HG02938 (cell line): Measurements from ENCODE around the gene PPCDC.

Source experiments
- ATAC-seq: cut with Tn5 transposase; IDR thresholded peaks from one replicate; pipeline ENCODE4 v1.9.1; 2021; ENCODE audit warnings: mild to moderate bottlenecking, moderate library complexity; ENCODE audit not compliant: unreplicated experiment

Gene PPCDC

DNA sequence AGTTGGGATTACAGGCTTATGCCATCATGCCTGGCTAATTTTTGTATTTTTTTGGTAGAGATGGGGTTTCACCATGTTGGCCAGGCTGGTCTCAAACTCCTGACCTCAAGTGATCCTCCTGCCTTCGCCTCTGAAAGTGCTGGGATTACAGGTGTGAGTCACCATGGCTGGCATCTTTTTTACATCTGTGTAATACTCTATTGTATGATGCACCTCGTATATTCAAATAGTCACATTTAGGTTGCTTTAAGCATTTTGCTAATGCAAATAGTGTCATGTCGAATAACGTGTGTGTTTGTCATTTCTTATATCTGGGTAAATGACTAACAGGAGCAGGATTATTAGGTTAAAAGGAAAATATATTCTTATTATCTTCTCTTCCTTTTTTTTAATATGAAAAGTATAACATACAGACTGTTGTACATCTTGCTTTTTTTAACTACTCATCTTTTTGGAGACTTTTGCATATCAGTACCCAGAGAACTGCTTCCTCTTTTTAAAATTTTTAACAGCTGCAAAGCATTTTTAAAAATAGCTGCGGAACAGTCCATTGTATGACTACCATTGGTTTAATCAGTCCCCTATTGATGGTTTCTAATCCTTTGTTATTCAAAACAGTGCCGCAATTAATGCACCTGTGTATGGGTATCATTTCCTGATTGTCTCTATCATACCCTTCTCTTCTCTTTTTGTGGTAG, 14.6 kb upstream of the PPCDC start:
- ATAC-seq: peak; percentile 78

DNA sequence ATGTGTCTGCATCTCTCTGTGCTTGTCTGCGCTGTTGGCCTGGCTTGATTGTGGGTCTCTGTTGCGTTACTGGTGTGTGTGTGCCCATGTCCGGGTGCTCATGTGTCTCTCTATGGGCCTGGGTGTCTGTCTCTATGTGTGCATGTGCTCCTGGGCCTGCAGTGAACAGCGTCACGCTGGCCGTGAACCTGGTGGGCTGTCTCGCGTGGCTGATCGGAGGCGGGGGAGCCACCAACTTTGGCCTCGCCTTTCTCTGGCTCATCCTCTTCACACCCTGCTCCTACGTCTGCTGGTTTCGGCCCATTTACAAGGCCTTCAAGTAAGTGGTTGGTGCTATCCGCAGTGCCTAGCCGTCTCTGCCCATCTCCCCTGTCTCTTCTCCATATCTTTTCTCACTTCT, 7.0 kb upstream of the PPCDC start:
- no peak for ATAC-seq

DNA sequence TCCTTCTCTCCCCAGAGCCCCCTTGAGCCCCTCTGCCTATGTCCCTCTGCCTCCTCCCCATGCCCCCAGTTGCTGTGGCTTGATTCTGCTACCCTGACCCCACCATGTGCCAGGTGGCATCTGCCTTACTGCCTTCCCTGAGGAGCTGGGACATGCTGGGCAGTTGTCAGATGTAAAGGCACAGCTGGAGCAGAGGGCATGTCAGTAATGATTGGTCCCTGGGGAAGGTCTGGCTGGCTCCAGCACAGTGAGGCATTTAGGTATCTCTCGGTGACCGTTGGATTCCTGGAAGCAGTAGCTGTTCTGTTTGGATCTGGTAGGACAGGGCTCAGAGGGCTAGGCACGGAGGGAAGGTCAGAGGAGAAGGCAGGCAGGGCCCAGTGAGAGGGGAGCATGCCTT, 3.5 kb upstream of the PPCDC start:
- ATAC-seq: no peak

DNA sequence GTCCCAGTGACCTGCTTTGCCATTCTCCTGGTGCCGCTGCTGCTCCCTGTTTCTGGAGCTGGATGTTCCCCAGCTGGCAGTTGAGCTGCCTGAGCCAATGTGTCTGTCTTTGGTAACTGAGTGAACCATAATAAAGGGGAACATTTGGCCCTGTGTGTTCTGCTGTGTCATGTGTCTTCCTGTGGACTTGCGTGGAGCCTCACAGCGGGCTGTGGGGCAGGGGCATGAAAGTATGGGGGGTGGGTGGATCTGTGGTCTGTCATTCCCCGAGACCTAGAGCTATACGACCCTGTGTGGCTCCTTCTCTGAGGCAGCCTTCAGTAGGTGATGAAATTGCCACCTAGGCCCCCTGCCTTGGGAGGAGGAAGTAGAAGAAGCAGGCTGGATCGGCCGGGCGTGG, 2.0 kb upstream of the PPCDC start:
- ATAC-seq: no peak

DNA sequence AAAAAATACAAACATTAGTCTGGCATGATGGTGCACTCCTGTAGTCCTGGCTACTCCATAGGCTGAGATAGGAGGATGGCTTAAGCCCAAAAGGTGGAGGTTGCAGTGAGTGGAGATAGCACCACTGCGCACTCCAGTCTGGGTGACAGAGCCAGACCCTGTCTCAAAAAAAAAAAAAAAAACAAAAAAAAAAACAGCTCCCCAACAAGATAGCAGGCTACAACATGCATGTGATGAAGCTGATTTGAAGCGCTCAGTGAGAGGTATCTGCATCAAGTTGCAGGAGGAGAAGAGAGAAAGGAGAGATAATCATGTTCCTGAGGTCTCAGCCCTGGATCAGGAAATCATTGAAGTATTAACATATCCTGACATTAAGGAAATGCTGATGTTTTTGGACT, 608 bp upstream of the PPCDC start:
- no peak for ATAC-seq

DNA sequence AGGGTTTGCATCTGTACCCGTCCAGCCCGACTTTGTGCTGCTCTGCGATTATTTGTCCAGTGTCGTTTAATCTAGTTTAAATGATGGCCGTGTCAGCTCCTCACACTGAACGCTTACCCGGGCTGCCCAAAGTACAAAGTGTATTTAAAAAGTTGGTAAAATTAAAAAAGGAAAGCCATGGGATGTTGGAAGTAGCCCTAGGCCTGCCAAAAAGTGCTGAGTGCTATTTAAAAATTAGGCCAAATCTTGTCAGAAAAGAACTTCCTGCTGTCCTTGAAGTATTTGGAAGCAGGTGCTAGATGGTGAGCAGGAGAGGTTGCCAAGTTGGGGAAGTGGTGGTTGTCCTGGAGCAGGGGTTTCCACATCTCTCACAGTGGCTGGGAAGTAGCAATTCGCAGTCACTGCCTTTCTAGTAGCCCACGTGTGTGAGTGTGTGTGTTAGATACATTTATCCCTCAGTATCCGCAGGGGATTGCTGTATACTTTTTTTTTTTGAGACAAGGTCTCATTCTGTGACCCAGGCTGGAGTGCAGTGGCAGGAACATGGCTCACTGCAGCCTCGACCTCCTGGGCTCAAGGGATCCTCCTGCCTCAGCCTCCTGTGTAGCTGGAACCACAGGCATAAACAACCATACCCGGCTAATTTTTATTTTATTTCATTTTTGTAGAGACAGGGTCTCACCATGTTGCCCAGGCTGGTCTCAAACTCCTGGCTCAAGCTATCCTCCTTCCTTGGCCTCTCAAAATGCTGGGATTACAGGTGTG, 664 bp downstream of the PPCDC start:
- ATAC-seq: no peak

DNA sequence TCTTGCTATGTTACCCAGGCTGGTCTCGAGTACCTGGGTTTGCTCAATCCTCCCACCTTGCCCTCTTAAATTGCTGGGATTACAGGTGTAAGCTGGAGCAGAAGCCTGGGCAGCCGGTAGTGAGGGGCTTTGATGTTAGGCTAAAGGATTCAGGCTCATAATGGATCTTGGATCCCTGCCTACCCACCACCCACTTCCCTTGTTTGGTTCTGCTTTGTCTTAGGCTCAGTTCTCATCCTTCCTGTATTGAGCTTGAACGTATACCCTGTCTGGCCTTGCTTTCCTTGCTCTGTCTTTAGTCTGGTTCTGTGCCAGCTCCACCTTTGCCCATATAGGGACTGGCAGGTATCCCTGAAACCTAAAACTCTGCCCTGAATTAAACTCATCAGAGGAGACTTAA, 1.7 kb downstream of the PPCDC start:
- ATAC-seq: no peak

DNA sequence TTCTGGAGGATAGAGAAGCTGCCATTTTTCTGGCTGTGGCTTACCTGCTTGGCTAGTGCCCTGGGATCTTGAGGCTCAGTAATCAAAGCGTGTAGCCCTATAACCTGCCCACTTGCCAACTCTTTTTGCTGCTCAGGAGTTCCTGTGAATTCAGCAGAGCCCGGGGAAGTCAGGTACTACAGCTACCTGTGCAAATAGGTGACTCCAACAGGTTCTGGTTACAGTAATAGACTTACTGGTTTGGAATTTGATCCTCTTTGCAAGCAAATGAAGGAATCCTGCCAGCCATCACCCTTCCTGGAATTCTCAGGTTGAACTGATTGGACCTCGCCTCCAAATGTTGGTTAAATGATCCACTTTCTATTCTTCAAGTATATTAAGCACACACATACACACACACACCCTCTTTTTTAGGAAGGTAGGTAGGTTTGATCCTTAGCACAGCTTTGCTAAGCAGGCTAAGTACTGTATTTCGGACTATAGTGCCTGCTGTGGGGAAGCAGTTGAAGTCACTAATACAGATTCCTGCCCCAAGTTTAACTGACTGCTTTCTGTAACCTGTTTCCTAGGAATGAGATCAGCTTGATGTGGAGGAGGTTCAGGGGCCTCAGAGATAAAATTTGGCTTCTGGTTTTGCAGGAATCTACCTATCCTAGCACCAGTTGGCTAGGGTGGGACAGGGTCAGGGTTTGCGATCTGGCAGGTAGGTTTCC, 2.3 kb downstream of the PPCDC start:
- no peak for ATAC-seq

DNA sequence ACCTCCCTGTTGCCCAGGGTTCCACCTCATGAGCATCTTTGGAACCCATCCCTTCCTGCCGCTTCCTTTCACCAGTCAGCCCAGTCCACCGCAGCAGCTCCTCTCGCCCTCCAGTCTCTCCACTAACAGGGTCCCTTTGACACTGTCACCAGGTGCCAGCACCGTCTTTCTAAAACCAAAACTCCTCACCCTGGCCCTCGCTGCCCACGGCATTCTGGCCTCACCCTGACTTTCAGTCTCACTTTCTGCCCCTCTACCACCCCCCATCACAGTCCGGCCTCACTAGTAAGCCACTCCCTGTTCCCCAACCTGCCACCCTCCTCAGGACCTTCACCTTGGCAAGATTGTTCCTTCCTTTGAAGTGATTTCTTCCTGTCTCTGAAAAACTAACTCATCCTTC, 4.2 kb downstream of the PPCDC start:
- no peak for ATAC-seq

DNA sequence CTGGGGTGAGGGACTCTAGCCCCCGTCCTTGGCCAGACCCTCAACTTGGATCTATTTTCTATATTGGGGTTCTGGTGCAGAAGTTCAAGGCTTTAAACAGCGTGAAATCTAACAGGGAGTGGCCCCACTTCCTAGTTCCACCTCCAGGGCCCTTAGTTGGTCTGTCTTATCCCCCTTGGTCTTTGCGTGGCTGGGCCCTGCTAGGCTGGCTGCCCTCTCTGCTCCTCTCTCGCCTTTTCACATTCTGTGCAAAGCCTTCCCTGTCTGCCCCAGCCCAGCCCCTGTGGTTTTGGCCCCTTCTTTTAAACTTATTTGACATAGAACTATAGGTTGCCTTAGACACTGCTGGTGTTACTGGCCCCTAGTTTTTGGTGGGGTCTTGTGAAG, 5.6 kb downstream of the PPCDC start:
- no peak for ATAC-seq

DNA sequence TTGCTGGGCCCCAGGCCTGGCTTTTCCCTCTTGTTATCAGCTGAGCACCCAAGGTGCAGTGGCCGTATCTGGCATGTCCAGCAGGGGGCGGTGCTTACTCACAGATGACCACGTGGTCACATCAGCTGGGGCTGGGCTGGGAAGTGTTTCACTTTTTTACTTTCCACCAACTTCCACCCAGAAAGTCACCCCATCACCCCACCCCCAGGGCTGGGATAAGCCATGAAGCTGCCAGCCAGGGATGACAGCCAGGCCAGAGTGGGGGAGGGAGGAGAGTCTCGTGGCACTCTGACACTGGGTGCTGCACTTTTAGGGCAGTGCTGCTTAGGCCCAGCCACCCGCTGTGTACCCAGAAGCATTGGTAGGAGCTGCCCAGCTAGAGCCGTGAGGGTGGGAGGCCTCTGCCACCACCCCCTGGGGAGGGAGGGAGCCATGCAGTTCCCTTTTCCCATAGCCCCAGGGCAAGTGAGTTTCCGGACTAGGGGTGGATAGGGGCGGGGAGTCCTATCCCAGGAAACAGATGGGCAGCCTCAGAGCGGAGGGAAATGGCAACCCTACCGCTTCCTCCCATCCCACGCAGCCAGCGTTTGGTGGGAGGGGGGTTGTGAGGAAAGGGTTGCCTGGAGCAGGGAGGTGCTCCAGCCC, 6.1 kb downstream of the PPCDC start:
- no peak for ATAC-seq

DNA sequence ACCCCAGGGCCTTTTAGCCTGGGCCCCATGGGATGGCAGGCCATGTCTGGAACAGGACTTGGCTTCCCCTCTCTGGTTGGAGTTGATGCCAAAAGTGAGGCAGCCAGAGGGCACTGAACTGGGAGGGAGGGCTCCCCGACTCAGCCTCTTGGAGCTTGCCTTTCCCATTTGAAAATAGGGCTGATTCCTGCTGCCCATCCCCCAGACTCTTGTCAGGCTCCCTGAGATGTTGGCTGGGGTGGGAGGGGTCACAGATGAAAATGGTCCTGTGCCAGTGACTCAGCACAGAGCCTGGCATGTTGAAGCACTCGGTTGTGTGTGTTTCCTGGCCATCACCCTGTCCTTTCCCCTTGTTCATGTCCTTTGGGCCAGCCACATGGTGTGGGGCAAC, 6.6 kb downstream of the PPCDC start:
- ATAC-seq: no peak

DNA sequence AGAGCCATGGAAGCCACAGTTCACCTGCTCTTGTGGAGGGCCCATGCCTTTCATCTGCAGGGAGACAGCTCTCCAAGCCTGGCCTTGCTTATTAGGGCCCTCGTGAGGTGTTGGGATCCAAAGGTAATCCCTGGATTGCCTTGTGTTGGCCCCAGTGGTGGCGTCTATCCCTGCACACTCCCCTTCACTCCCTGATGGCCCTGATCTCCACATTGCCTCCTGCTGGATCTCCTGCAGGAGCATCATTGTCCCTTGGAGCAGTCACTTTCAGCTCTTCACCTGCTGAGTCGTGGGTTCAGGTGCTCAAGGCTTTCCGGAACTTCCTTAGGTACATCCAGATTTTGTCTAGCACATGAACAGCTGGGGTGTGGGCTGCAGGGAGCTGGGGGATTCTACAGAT, 7.0 kb downstream of the PPCDC start:
- no peak for ATAC-seq

DNA sequence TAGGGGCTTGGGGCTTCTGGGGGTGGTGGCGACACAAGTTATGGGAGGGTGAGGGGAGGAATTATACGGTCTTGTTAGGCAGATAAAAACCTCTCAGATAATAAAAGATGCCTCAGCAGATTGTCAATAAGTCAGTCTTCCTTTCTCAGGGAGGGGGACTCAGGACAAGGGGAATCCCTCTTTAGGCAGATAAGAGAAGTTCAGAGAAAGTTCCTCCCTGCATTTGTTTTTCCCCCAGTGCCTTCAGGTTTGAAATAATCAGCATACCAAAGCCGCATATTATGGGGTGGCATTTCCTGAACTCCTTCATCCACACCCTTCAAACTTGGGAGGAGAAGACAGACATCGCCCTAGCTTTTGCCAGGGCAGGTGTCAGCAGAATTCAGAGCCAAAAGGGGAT, 8.5 kb downstream of the PPCDC start:
- no peak for ATAC-seq

DNA sequence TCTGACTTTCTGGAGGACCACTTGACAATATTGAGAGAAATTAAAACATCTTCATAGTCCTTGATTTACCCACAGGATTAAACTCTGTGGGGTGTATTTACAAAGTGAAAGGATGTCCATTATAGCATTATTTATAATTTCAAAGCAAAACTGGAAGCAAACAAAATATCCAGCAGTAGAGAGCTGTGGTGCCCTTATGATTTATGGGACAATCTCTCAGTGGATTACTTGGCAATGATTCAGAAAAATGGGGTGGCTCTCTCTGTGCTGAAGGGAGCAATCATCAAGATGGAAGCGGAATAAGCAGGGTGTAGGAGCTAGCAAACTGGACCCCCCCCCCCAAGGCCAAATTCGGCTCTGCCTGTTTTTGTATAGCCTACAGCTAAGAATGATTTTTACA, 9.0 kb downstream of the PPCDC start:
- no peak for ATAC-seq

DNA sequence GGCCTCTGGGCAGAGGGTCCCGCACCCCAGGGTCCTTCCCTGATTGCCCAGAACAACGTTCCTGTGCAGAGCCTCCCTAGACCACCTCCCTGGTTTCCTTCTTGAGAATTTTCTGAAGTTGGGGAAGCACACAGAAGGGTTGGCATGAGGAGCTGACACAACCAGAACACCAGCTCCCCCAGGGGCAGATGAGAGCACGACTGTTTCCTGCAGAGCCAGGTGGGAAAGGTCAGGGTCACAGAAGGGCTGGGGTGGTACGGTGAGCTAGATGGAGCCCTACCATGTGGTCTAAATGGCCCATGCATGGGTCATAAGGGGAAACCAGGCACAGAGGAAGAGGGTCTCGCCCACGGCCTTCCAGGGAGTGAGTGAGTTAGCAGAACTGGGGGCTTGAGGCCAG, 10.4 kb downstream of the PPCDC start:
- no peak for ATAC-seq

DNA sequence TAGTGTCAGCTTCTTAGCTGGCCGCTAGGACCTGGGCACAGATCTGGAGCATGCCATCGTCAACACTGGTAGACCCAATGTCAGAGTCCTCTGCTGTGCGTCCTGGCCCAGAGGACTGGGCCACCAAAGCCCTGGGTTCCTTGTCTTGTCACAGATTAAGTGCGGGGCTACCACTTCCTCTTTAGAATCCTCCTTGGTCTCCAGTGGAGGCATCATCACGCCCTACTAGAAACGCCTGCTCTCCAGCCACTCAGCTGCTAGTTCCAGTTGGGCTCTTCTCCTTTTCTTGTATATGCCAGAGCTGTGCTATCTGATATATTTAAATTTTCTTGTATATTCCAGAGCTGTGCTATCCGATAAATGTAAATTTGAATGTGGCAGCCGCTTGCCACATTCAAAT, 11.2 kb downstream of the PPCDC start:
- no peak for ATAC-seq

DNA sequence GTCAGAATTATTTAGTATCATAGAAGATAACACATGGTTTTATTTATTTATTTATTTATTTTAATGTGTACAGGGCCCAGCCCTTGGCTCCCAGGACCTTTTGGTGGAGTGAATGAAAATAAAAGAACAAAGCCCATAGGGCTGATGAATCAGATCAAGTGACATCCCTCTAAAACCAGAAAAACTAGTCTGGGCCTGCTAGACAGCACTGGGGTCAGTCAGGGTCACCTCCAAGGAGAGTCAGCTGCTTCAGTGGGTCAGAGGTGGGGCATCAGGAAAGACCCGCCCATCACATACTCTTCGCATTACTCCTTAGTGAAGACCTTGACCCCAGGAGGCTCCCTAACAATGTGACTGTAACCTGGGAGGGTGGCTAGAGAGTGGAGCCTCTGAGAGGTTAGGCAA, 12.8 kb downstream of the PPCDC start:
- ATAC-seq: no peak

DNA sequence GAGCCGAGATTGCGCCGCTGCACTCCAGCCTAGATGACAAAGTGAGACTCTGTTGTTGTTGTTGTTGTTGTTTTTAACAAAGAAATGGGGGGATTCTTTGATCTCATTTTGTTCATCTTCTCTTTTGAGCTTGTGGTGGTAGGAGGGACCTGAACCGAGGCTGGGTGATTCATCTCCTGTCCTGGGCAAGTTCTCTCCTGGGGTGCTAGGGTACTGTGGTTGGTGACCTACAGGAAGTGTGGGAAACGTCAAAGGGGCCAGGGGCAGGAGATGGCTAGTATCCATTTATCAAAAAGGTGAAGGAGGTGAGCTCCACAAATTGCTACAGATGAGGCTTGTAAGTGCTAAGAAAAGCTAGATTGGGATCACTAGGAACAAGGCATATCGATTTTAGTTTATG, 14.3 kb downstream of the PPCDC start:
- ATAC-seq: no peak

DNA sequence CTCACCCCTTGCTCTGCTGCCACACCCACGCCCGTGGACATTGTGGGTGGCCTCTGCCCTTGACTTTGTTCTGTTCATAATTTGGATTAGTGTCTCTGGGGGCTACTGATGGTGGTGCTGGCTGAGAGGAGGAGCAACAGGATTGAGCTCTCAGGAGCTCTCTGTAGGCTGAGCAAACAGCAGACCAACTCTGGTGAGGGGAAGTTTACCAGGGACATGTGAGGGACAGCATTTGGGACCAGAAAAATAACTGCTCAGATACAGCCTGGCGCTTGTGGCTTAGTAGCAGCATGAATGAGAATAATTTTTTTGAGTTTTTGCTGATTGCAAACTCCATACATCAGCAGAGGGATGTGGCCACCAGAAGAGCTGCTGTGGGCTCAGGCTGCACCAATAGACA, 14.8 kb downstream of the PPCDC start:
- ATAC-seq: no peak

DNA sequence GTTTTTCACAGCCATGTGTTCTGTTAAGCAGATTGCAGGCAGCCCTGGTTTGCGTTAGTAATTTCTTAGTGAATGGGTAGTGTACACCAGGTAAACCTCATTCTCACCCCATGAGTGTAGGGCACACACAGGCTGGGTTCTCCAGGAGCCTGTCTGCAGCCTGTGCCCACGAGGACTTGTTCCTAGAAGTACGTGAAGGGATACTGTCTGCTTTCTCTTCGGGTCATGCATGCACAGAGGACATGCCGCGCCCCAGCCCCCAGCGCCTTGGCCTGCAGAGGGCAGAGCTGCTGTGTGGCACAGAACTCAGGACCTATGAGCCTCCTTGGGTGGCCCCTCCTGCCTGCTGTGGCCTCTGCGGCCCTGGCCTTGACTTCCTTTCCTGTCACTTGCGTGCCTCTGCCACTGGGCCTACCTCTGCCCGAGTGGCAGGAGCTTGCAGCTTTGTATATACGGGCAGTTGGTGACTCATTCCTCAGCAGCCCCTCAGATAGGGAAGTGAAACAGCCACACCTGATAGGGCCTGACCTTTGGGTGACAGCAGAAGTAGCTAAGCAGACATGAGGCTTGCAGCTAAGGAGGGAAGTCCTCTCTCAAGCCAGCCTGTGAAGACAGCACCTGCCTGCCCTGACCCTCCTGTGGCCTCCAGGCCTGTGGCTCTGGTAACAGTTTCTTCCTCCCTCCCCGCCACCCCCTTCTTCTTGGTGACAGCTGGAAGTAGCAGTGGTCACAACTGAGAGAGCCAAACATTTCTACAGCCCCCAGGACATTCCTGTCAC, 19.5 kb downstream of the PPCDC start:
- peak; percentile 68 for ATAC-seq
